GM19452 (cell line): Measurements from ENCODE around the gene JMJD1C.

Experiments used
- ATAC-seq: cut with Tn5 transposase; IDR thresholded peaks from one replicate; pipeline ENCODE4 v1.9.1; 2021; ENCODE audit not compliant: unreplicated experiment

JMJD1C gene

GRCh38 chr10:63143987-63144386 is 321.8 kb downstream of the JMJD1C start:
- ATAC-seq, result no peak

DNA sequence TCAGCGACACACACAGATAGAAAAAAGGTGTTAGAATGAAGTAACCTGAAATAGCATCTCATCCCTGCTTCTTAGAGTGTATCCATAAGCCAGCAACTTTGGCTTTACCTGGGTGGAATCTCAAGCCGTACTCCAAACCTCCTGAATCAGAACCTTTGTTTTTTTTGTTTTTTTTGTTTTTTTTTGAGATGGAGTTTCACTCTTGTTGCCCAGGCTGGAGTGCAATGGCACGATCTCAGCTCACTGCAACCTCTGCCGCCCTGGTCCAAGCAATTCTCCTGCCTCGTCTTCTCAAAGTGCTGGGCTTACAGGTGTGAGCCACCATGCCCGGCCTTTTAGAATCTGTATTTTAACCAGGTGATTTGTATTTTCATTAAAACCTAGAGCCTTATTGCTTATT is 323.6 kb downstream of the JMJD1C start:
- no peak for ATAC-seq

DNA sequence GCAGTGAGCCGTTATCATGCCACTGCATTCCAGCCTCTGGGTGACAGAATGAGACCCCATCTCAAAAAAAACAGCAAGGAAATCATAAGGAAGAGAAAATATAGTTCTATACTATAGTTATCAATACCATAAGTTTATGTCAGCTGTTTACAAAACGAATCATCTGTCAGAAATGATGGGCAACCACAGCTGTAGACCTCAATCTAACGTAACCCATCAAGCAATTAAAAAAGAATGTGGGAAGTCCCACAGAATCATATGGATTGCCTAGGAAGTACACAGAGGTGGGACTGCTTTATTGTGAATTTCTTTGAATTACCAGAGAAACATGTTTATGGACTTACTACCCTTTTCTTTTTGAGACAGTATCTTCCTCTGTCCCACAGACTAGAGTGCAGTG is 325.7 kb downstream of the JMJD1C start:
- no peak for ATAC-seq

DNA sequence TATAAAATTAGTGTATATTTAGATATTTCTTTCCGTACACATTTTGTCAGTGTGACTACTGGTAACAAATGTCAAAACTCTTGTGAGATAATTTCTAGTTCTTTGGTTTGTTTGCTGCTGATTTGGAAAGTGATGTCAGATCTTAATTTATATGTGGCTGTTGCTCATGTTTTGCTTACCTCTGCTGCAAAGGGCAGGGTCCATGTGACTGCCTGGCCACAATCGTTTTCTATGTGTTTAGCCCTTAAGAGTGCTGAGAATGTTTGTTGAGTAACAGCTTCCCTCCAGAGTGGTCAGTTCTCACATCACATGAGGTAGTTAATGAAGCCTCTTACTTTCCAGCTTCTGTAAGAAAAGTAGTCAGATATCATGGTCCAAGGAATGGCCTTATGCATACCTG is 328.5 kb downstream of the JMJD1C start:
- no peak for ATAC-seq

- no peak for ATAC-seq
These were observed 331.8 kb downstream of the JMJD1C start for GRCh38 chr10:63133821-63134557.

DNA sequence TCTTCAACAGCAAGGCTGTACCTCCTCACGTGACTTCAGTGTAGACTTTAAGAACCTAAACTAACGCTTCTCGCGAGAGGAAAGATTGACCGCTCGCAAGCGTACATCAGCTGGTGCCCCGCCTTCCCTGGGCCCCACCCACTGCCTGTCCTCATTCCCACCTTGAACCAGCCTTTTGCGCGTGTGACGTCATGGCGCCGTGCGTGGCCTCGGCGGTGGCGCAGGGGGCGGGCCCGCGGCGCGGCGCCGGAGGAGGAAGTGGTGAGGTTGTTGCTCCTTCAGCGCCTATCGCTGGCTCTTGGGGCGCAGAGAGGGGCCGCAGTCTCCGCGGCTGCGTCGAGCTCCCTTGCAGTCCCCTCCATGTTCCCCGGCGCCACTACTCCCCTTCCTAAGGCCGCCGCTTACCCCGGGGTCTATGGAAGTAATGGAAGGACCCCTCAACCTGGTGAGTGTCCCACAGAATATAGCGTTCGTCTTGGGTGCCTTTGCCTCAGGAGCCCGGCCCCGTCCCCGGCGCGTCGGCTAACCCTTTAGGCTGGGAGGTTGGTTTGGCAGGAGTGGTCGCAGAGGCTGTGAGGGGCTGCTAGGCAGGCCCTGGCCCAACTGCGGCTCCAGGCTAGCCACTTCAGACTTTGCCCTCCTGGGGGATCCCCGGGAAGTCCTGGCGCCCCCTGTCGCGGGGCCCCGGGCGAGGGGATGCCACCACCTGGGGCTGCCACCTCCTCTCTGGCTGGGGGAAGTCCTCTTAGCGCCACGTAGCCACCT is 332.5 kb downstream of the JMJD1C start, which contains the start of gene NRBF2:
NRBF2 (plus strand) TSS at position 273 of the 765 bp plus-strand sequence; CDS start at position 416, 143 bp downstream.
- ATAC-seq, result peak; percentile 97

GRCh38 chr10:63132651-63133055 is 333.1 kb downstream of the JMJD1C start:
- no peak for ATAC-seq

DNA sequence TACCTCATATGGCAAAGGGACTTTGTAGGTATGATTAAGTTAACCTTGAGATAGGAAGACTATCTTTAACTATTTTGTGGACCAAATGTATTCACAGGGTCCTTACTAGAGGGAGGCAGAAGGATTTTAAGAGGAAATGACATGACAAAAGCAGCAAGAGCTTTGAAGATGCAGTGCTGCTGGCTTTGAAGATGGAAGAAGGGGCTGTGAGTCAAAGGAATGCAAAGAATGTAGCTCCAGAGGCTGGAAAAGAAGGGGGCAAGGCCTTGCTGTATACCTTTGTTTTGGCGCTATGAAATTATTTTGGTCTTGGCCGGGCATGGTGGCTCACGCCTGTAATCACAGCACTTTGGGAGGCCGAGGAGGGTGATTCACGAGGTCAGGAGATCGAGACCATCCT is 335.9 kb downstream of the JMJD1C start:
- ATAC-seq, result no peak

GRCh38 chr10:63128443-63128842 is 337.3 kb downstream of the JMJD1C start:
- ATAC-seq, result no peak

DNA sequence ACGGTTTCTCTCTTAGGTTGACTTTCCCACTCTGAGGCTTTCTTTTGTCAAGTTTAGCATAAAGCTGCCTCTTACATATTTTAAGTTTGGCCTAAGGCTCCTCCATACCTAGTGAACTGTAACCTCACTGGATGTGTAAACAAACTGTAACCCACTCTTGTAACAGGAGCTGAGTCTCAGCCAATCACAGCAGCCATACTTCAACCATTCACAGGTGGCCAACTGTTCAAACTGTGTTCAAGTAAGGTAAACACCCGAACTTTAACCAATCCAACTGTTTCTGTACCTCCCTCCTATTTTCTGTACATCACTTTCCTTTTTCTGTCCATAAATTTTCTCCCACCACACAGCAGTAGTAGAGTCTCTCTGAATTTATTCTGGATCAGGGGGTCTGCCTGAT is 340.3 kb downstream of the JMJD1C start:
- ATAC-seq, result no peak

DNA sequence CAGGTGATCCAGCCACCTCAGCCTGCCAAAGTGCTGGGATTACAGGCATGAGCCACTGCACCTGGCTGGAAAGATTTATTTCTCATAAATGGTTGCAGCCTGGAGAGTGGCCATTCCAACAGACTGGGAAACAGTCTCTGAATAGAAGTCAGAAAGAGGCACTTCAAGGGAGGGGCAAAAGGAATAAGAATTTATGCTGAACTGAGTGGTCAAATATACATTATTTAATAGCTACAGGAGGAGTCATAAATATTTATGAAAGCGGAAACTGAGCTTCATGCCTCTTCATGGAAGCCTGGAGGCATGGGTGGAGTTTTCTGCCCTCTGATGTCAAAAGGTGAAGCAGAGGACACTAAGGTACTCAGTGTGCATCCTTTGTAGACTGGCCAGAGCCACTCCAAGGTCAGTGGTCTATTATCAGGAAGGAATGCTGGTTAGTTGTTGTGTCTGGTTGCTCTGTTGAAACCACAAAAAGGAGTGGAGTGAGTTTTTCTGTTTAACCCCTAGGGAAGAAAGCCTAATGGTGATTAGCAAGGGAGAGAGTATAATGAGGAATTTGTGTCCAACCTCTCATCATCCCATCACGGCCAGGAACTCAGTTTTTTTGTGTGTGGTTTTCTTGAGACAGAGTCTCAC is 341.9 kb downstream of the JMJD1C start:
- no peak for ATAC-seq

- ATAC-seq, result no peak
These were observed 345.2 kb downstream of the JMJD1C start for GRCh38 chr10:63120554-63120953.

DNA sequence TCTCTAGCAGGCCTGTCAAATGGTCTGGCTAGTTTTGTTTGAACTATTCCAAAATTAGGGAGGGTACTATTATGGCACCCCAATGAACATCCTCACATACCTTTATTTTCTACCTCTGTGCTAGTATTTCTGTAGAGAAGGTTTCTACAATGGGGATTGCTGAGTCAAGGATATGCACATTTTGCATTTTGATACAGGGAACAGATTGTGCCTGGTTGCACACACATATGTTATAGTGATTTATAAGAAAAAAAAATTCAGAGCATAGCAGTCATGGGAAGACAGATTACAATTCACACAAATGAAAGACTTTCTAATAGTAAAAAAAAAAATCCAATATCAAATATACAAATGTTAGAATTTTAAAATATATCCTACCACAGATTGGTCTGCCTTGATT is 346.7 kb downstream of the JMJD1C start:
- ATAC-seq, result no peak
